Testis (tissue), 2 donors: ENCODE measurements around the gene ARHGAP19.

Source experiments
- CTCF ChIP-seq, 3 experiments: fragments of 450-650 bp in 2 of 3; fragments of 200-600 bp in 1 of 3; sonication (generic) in 1 of 3; IDR thresholded peaks; one replicate each; pipeline ENCODE4 v1.5.1; 2016 to 2019; ENCODE audit warnings: antibody characterized with exemption in 3 of 3, mild to moderate bottlenecking in 2 of 3, moderate library complexity in 1 of 3
- POLR2A ChIP-seq: fragments of 450-650 bp; IDR thresholded peaks from one replicate; pipeline ENCODE4 v1.6.1; 2017; ENCODE audit warnings: antibody characterized with exemption, mild to moderate bottlenecking, moderate library complexity

GRCh38 chr10:97204826-97205679 is 87.4 kb downstream of the ARHGAP19 start:
- TF ChIP-seq CTCF (IDR thresholded peaks at IDR 0.05), result no peak
- TF ChIP-seq POLR2A, result no peak
